Measurements from ENCODE around the gene MN1.

MN1 gene

DNA sequence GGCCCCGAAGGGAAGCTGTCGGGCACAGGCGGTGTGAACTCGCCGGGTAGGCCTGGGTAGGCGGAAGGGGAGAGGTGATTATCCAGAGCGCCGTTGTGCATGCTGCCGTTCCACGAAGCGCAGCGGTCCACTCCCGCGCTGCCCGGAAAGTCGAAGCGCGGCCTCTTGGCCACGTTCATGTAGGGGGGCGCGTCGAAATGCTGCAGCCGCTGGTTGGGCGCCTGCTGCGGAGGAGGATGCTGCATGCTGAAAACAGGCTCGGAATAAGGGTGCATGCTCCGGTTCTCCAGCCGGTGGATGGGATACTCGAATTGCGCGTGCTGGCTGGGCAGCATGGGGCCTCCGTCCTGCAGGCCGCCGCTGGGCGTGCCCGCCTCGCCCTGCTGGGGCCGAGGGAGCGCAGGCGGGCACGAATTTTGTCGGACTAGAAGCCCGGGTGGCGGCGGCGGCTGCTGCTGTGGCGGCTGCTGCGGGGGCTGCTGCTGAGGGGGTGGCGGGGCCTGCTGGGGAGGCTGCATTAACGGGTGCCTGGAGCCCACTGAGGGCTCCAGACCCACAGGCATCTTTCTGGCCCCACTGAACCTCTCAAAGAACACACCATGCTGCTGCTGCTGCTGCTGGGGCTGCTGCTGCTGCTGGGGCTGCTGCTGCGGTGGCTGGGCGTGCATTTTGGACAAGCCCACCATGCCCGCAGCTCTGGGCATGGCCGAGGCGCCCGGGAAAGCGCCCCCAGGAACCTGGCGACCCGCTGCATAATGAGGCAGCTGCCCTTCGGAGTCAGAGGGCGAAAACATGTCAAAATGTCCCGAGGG, 2.3 kb downstream of the MN1 start:
- DNase-seq (ENCODE audit: low read depth) = no peak

GRCh38 chr22:27798511-27799014, 3.0 kb downstream of the MN1 start:
- no peak for DNase-seq (ENCODE audit: low read depth)

DNA sequence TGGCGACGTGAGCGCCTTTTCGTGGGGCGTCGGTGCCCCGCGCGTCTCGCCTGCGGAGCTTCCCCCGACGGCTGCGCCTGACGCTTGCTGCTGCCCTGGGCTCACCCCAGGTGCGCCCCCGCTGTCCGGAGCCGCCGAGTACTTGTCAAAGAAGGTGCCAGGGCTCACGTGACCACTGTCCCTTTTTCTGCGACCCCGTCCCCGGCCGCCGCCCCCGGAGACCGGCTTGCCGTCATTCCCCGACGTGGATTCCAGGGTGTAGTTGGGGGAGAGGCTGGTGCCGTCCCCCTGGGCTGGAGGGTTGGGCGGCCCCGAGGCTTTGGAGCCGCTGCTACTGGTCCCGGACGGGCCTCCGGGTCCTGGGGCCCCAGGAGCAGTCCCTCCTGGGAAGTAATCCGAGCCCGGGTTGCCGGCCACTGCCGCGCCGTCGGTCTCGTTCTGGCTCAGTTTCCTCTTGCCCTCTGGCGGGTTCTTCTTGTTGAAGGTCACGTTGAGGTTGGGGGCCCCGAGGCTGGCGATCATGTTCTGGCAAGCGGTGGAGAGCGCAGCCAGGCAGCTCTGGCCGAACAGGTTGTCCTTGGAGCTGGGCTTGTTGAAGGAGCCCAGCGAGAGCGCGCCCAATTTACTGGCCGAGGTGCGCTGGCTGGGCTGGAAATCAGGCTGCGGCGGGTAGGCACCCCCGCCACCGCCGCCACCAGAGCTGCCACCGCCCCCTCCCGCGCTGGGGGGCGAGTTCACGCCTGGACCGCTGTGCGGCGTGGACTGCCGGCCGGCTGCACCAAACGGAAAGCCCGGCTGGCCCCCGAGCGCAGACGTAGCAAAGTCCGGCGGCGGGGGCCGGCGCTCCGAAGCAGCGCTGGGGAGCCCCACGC, 3.8 kb downstream of the MN1 start:
- no peak for DNase-seq (ENCODE audit: low read depth)

- no peak for DNase-seq (ENCODE audit: low read depth)
Measured at GRCh38 chr22:27796829-27797519, 4.6 kb downstream of the MN1 start.

- DNase-seq (ENCODE audit: low read depth) = no peak
Measured at GRCh38 chr22:27795696-27796517, 5.6 kb downstream of the MN1 start.

DNA sequence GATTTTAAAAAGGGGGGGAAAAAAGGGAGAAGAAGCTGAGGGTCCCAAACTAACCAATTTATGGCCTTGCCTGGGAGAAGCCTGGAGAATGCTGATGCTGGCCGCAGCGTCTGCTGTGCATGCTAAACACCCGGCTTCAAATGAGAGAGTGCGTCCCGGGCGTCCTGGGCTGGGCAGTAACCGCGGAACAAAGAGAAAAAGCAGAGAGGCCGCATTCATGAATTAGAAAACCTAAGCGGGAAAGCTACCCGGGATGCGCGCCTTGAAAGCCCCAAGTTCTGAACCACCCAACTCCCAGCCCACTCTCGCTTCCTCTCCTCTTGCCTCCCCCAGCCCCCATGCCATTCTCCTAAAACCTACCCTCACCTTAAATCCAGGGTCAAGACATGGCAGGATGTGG, 6.5 kb downstream of the MN1 start:
- DNase-seq (ENCODE audit: low read depth) = no peak

GRCh38 chr22:27794226-27794625, 7.3 kb downstream of the MN1 start:
- DNase-seq (ENCODE audit: low read depth) = no peak

DNA sequence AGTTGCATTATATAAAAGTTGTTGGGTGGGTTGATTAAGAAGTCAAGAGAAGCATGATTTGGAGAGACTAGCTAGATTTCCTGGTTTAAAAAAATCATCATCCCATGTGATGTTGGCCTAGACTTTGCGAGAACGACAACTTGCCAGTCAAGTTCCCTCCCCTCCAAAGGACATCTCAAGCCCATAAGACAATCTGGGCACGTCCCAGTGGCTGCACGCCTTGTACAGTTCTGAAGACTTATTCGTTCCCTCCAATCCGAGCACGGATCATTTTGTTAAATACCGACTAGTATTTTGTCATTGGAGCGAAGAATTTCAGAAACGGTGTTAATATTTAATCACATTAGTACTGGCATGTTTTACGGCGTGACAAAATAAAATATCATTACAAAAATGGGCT, 8.0 kb downstream of the MN1 start:
- no peak for DNase-seq (ENCODE audit: low read depth)

DNA sequence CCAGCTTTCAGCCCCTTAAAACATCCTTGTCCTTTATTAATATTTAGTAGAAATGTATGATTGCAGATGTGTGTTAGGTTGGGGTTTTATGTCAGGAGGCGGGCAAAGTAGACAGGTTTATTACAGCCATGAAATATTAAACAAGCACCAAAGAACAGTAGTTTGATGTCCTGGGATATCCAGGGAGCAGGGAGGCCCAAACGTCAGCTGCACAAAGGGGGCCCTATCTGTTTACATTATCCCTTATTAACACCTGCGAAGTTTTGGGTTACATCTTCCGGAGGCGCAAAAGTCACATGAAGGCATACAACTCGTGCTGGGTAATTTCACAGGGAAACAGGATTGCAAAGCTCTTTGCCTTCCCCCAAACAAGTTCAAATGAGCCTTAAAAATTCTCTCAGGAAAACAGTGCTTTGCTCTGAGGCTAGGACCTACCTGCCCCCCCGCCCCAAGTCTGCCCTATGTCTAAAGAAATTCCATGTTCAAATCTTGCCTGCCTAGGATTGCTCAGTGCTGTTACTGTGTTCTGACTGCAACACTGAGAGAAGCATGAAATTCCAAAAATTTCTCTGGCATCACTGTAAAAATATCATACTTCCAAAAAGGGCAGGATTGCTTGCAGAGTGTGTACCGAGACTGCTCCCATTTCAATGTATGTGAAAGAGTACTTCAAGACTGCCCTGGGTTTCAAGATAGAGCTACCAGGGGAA, 8.9 kb downstream of the MN1 start:
- DNase-seq (ENCODE audit: low read depth) = no peak

DNA sequence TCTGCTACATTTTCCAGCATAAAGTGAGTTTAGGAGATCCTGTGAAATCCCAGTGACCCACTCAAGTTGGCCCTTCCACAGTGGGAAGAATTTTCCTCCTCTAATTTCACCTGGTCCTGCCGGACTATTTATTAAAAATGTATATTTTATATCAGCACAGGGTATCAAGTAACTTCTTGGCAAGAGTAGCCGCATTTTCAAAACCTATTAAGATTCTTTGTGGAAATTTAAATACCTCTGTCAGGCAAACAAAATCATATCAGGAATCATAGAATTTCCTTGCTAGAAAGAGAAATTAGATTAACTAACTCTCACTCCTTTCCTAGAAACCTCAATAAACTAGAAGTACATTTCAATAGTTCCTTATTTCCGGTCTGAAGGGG, 9.7 kb downstream of the MN1 start:
- no peak for DNase-seq (ENCODE audit: low read depth)

- no peak for DNase-seq (ENCODE audit: low read depth)
Measured at GRCh38 chr22:27791159-27791858, 10.2 kb downstream of the MN1 start.

DNA sequence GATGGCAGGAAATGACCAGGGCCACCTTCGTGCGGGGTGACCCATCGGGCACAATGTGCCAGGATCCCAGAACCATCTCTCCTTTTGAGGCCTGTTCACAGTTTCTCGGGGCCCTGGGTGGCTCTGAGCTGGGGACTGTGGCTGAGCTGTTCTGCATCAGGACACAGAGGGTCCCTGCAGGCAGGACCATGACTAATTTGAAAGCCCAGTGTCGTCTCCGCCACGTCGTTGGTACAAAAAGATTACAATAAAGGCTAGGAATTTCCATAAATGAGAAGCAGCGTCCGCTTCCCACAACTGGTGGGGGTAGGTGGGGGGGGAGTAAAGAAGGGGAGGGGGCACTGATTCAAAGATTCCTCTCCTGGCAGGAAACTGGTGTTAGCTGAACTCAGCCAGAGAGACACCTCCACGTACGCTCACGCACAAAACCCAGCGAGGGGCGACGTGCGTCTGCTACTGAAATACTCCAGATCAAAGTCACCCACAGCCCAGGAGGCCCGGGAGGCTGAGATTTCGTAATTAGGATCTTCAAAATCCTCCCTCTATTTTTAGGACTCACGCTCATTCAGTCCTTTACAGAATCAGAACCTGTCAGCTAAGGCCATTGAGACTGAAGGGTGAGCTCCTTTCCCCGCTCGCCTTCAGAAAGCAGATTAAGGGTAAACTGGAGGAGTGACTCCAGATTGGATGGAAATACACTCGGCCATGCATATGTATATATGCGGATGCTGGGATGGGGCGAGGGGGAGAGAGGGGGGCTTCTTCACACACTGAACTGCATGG, 11.0 kb downstream of the MN1 start:
- DNase-seq (ENCODE audit: low read depth) = no peak

- no peak for DNase-seq (ENCODE audit: low read depth)
Measured at GRCh38 chr22:27788500-27789288, 12.9 kb downstream of the MN1 start.

GRCh38 chr22:27786965-27787364, 14.6 kb downstream of the MN1 start:
- DNase-seq (ENCODE audit: low read depth) = no peak

GRCh38 chr22:27786291-27786932, 15.1 kb downstream of the MN1 start:
- DNase-seq (ENCODE audit: low read depth) = no peak

- no peak for DNase-seq (ENCODE audit: low read depth)
Measured at GRCh38 chr22:27785831-27786230, 15.7 kb downstream of the MN1 start.

GRCh38 chr22:27784120-27784475, 17.5 kb downstream of the MN1 start:
- DNase-seq (ENCODE audit: low read depth) = no peak

DNA sequence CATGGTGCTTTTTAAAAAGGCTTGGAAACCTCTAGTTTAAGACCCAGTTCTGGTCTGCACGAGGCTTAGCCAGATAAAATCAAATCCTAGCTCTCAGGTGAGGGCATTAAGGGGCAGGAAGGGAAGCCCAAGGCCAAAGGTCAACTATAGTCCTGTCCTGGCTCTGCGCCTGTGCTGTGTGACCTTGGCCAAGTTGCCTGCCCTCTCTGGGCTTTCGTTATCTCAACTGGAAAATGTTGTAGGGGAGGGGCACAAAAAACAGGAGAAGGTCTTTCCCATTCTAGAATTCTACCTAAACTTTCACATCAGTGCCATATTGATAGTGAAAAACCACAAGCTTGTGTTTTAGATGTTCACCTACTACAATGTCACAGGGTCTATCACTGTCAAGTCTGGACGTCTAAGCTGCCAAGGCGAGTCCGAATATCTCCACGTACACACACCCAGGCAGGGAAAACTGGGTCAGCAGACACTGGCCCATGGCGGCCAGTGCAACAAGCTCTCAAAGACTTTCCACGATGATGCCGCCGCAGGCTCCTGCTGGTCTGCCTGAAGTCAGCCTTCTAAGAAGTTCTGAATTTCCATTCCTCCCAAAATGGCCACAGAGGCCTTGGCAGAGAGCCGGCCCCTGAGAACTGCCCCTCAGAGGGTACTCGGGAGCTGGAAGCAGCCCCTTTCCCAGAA, 18.0 kb downstream of the MN1 start:
- DNase-seq (ENCODE audit: low read depth) = no peak

Measured in HS-5 (cell line).